NOMO-1 treated with dmso at 0.1 percent for 144 hours (cell line): Measurements from ENCODE around the gene PBX3.
"Not testable (repeated sequence)": the region's sequence is repeated elsewhere in the genome, so short reads cannot be mapped to it uniquely, and the experiment has no call there.

Experiments
- DNase-seq: peaks from one replicate; lab custom pipeline; 2025; ENCODE audit not compliant: unreplicated experiment; lab: John Stamatoyannopoulos, UW

The PBX3 gene

GRCh38 chr9:125774106-125774505 is 26.9 kb downstream of the PBX3 start:
- DNase-seq = no peak

- not testable (repeated sequence) for DNase-seq
These were observed 29.6 kb downstream of the PBX3 start for GRCh38 chr9:125776789-125777188.

GRCh38 chr9:125778538-125779219 is 31.5 kb downstream of the PBX3 start:
- DNase-seq = not testable (repeated sequence)

- not testable (repeated sequence) for DNase-seq
These were observed 32.0 kb downstream of the PBX3 start for GRCh38 chr9:125779220-125779565.

- no peak for DNase-seq
These were observed 35.5 kb downstream of the PBX3 start for GRCh38 chr9:125782718-125783117.

GRCh38 chr9:125784286-125785049 is 37.3 kb downstream of the PBX3 start:
- DNase-seq = no peak

GRCh38 chr9:125785248-125785751 is 38.1 kb downstream of the PBX3 start:
- no peak for DNase-seq

GRCh38 chr9:125787715-125788114 is 40.5 kb downstream of the PBX3 start:
- DNase-seq = no peak

- DNase-seq = no peak
These were observed 42.0 kb downstream of the PBX3 start for GRCh38 chr9:125789196-125789595.

- no peak for DNase-seq
These were observed 47.5 kb downstream of the PBX3 start for GRCh38 chr9:125794708-125795107.

- no peak for DNase-seq
These were observed 48.9 kb downstream of the PBX3 start for GRCh38 chr9:125795970-125796596.

- no peak for DNase-seq
These were observed 50.8 kb downstream of the PBX3 start for GRCh38 chr9:125797930-125798329.

- DNase-seq = no peak
These were observed 56.4 kb downstream of the PBX3 start for GRCh38 chr9:125803526-125803925.

- DNase-seq = no peak
These were observed 57.9 kb downstream of the PBX3 start for GRCh38 chr9:125805057-125805456.

GRCh38 chr9:125805586-125805985 is 58.4 kb downstream of the PBX3 start:
- no peak for DNase-seq

GRCh38 chr9:125807079-125807478 is 59.9 kb downstream of the PBX3 start:
- DNase-seq = no peak

- DNase-seq = no peak
These were observed 63.0 kb downstream of the PBX3 start for GRCh38 chr9:125810161-125810560.

- DNase-seq = no peak
These were observed 63.8 kb downstream of the PBX3 start for GRCh38 chr9:125811002-125811401.

- no peak for DNase-seq
These were observed 65.2 kb downstream of the PBX3 start for GRCh38 chr9:125812403-125812802.

GRCh38 chr9:125815568-125815967 is 68.4 kb downstream of the PBX3 start:
- no peak for DNase-seq

GRCh38 chr9:125816321-125816720 is 69.1 kb downstream of the PBX3 start:
- DNase-seq = no peak
